ENCODE results near the gene SMO. TPM values are rescaled to one million over a fixed set of nuclear protein-coding genes. Genes with fewer than 3 reads are reported as not detected.

The SMO gene
- total and polyA plus RNA-seq, 9 of the 15 experiments (the other 6 are each of a cell fraction or from before 2014, with no cell fraction given): 0.05 to 0.13 (median 0.10) TPM; not detected in 5

DNA sequence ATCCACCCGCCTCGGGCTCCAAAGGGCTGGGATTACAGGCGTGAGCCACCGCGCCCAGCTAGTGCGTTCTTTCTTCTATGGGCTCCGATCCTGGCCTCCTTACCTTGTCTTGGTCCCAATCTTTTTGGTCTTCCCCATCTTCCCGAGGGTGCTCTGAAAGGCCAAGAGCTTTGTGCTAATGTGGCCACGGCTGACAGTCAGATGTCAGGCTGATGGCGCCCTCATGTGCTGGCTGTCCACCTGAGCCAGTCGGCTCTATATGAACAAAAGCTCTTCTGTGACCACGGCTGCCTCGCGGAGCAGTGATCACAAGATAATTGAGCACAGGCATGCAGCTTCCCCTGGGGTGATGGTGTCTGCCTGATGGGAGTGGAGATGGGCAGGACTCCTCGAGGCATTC lies 25.4 kb downstream of the SMO start (continued):
- TF ChIP-seq REST (IDR thresholded peaks at IDR 0.05; ENCODE audit: borderline replicate concordance) (peak; percentile 59; the same call in 1 of the 2 replicates), REST (CRISPR knock-in tag; IDR thresholded peaks at IDR 0.05; ENCODE audit: low read depth) (no peak), CAMTA2 (CRISPR knock-in tag; conservative IDR thresholded peaks at IDR 0.05) (no peak), CHD1 (IDR thresholded peaks at IDR 0.05; ENCODE audit: low read length) (no peak), MYC (IDR thresholded peaks at IDR 0.05; ENCODE audit: low read depth, low read length) (0 out of 2 replicates have a peak, but pooled peaks have one; percentile 16), MYC (CRISPR knock-in tag; IDR thresholded peaks at IDR 0.05; ENCODE audit: borderline replicate concordance, low read depth) (no peak), DIDO1 (tag; IDR thresholded peaks at IDR 0.05; ENCODE audit: low read depth) (no peak), STAG1 (CRISPR knock-in tag; IDR thresholded peaks at IDR 0.05; ENCODE audit: borderline replicate concordance) (peak; percentile 89), ZHX1 (conservative IDR thresholded peaks at IDR 0.05; ENCODE audit: low read length) (no peak), SRSF9 (IDR thresholded peaks at IDR 0.05; ENCODE audit: borderline replicate concordance, low read depth, low read length) (no peak), ZC3H4 (CRISPR knock-in tag; IDR thresholded peaks at IDR 0.05; ENCODE audit: borderline replicate concordance) (no peak), MYNN (IDR thresholded peaks at IDR 0.05) (no peak), MYNN (CRISPR knock-in tag; IDR thresholded peaks at IDR 0.05) (no peak), JUN (IDR thresholded peaks at IDR 0.05; ENCODE audit: borderline replicate concordance, low read depth, low read length) (no peak), JUN (CRISPR knock-in tag; IDR thresholded peaks at IDR 0.05; ENCODE audit: borderline replicate concordance) (no peak), NFXL1 (CRISPR knock-in tag; IDR thresholded peaks at IDR 0.05) (no peak), DMBX1 (CRISPR knock-in tag; IDR thresholded peaks at IDR 0.05; ENCODE audit: borderline replicate concordance) (no peak)

Data from K562 (cell line).